DND-41 (cell line): ENCODE results near the gene COPS2.

Experiments
- ATAC-seq: fragments of 200-7000 bp; cut with Tn5 transposase; 3 replicates; pipeline ENCODE4 v1.9.1; 2021; ENCODE audit warnings: low read depth; ENCODE audit not compliant: insufficient read depth
- DNase-seq: peaks from one replicate; pipeline ENCODE4 v3.0.0-alpha.2; 2020
- H2AFZ ChIP-seq: 2 replicates; pipeline ENCODE4 v1.6.0; 2012; ENCODE audit warnings: low read depth, low read length
- H3K27ac ChIP-seq: 2 replicates; pipeline ENCODE4 v1.5.1; 2012; ENCODE audit warnings: low read length, inconsistent platforms
- H3K27me3 ChIP-seq: fragments of 200-600 bp; sonication (generic); 2 replicates; pipeline ENCODE4 v1.6.0; 2012; ENCODE audit warnings: low read length, mild to moderate bottlenecking, inconsistent platforms; ENCODE audit not compliant: insufficient read depth, poor library complexity
- H3K36me3 ChIP-seq: 2 replicates; pipeline ENCODE4 v1.5.1; 2012; ENCODE audit warnings: low read length, inconsistent platforms; ENCODE audit not compliant: insufficient read depth
- H3K4me1 ChIP-seq: 2 replicates; pipeline ENCODE4 v1.5.1; 2012; ENCODE audit warnings: mild to moderate bottlenecking, low read length; ENCODE audit not compliant: insufficient read depth
- H3K4me2 ChIP-seq: 2 replicates; pipeline ENCODE4 v1.6.0; 2012; ENCODE audit warnings: mild to moderate bottlenecking, moderate library complexity, low read length, inconsistent platforms; ENCODE audit not compliant: insufficient read depth
- H3K4me3 ChIP-seq, 2 experiments: fragments of 200-600 bp in 1 of 2; shearing (Covaris generic) in 1 of 2; 2 replicates each; pipeline ENCODE4 v1.5.1; 2012 to 2016; ENCODE audit warnings: inconsistent platforms in 2 of 2, low read length in 2 of 2, mild to moderate bottlenecking in 2 of 2, low read depth in 1 of 2, moderate library complexity in 1 of 2
- H3K79me2 ChIP-seq: 2 replicates; pipeline ENCODE4 v1.6.0; 2012; ENCODE audit warnings: low read length, inconsistent platforms; ENCODE audit not compliant: insufficient read depth
- H3K9ac ChIP-seq: 2 replicates; pipeline ENCODE4 v1.6.0; 2012; ENCODE audit warnings: low read depth, mild to moderate bottlenecking, inconsistent platforms, low read length, moderate library complexity
- H3K9me3 ChIP-seq: 2 replicates; pipeline ENCODE4 v1.5.1; 2012; ENCODE audit warnings: low read length, moderate library complexity, mild to moderate bottlenecking, inconsistent platforms; ENCODE audit not compliant: insufficient read depth, severe bottlenecking
- H4K20me1 ChIP-seq: 2 replicates; pipeline ENCODE4 v1.6.0; 2012; ENCODE audit warnings: low read length; ENCODE audit not compliant: insufficient read depth
- CTCF ChIP-seq: IDR thresholded peaks from 2 replicates; pipeline ENCODE4 v1.5.1; 2012; ENCODE audit warnings: borderline replicate concordance, low read length, moderate library complexity, mild to moderate bottlenecking; ENCODE audit not compliant: poor library complexity, severe bottlenecking; ENCODE audit errors: extremely low read depth
- EZH2 ChIP-seq: IDR thresholded peaks from 3 replicates; pipeline ENCODE4 v1.6.1; 2012; ENCODE audit warnings: borderline replicate concordance, low read depth, mild to moderate bottlenecking, moderate library complexity, low read length, inconsistent platforms; ENCODE audit not compliant: severe bottlenecking

COPS2 gene

GRCh38 chr15:49124371-49124770 is 31.0 kb downstream of the COPS2 start:
- Histone ChIP-seq H3K79me2 (no peaks in the 10 kb centered on the region), H3K4me3 (no peak overlapping the region), H4K20me1 (0 out of 2 replicates have a peak, but pooled peaks cover 3% of the 10 kb centered on the region), H3K9ac (no peak overlapping the region), H3K4me2 (no peak overlapping the region), H3K36me3 (peaks cover 31% of the 10 kb centered on the region), H3K9me3 (no peaks in the 10 kb centered on the region), H3K27me3 (no peaks in the 10 kb centered on the region), H3K4me1 (no peaks in the 10 kb centered on the region), H3K27ac (no peak overlapping the region), H2AFZ (no peak overlapping the region)
- no peak for DNase-seq
- no peak for ATAC-seq
- no peak for TF ChIP-seq CTCF
- no peak for TF ChIP-seq EZH2

- Histone ChIP-seq H3K4me1 (no peaks in the 10 kb centered on the region), H3K79me2 (no peaks in the 10 kb centered on the region), H3K9ac (no peak overlapping the region), H2AFZ (no peak overlapping the region), H4K20me1 (no peaks in the 10 kb centered on the region), H3K4me2 (no peak overlapping the region), H3K9me3 (no peaks in the 10 kb centered on the region), H3K27me3 (no peaks in the 10 kb centered on the region), H3K27ac (no peak overlapping the region), H3K4me3 (no peak overlapping the region), H3K36me3 (peaks cover 15% of the 10 kb centered on the region)
- no peak for ATAC-seq
- DNase-seq = no peak
- TF ChIP-seq CTCF = no peak
- TF ChIP-seq EZH2 = no peak
These were observed 32.8 kb downstream of the COPS2 start for GRCh38 chr15:49122541-49123062.

- Histone ChIP-seq H3K4me1 (no peaks in the 10 kb centered on the region), H4K20me1 (no peaks in the 10 kb centered on the region), H3K9me3 (no peaks in the 10 kb centered on the region), H3K27ac (no peak overlapping the region), H3K36me3 (peaks cover 9% of the 10 kb centered on the region; the same call in 1 of the 2 replicates), H3K4me2 (no peak overlapping the region), H3K79me2 (no peaks in the 10 kb centered on the region), H2AFZ (no peak overlapping the region), H3K27me3 (no peaks in the 10 kb centered on the region), H3K9ac (no peak overlapping the region), H3K4me3 (no peak overlapping the region)
- DNase-seq = no peak
- TF ChIP-seq CTCF = no peak
- TF ChIP-seq EZH2 = no peak
- ATAC-seq = no peak
These were observed 33.5 kb downstream of the COPS2 start for GRCh38 chr15:49121901-49122300.
